ENCODE measurements around the gene NUCKS1. TPM values are rescaled to one million over a fixed set of nuclear protein-coding genes. Genes with fewer than 3 reads are reported as not detected.

Gene NUCKS1
- polyA plus RNA-seq, 3 donors, result 4.2 to 4.9 (median 4.2) TPM

DNA sequence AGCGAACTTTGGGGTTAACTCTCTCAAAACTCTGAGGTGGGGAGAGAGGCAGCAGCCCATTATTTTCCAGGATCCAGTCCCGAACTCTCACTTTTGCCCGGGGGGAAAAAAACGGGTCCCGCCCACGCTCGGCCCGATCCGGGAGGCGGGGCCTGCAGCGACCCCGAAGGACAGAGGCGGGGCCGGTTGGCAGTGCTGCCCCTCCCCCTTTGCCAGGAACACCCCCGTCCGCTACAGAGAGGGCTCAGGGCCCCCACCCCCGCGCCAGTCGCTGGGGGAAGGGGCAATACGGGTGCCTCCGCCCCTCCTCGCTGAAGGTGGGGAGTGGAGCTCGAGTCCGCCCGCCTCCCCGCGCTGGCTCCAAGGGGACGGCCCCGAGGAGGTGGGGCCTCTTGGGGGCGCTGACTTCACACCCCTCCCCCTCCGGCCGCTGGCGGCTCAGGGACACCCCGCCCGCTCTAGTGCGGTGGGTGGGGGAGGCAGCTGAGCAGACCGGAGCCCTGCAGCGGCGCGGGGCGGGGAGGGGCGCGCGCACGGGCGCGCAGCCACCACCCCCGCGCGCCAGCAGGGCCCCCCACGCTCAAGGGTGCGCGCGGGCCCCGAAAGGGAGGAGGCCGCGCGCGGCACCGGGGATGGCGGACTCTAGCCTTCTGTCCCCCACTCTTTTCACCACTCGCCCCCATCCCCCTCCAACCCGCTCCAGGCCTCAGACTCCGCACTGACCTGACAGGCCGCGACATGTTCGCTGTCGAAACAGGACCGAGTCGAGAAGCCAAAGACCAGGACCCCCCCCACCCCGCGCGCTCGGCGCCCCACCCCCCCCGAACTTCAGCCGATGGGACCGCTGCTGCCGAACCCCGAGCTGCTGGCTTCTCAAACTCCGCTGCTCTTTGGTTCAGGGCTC is 496 bp downstream of the NUCKS1 start:
- under 1% methylated on average over 42 of the region's 81 CpGs for WGBS (ENCODE audit: insufficient coverage)
- Histone ChIP-seq H3K36me3 (replicated peaks in 1 of 2; ENCODE audit: control insufficient read depth in 1 of 2, insufficient read depth in 2 of 2, low read length in 2 of 2) (no peaks in the 10 kb centered on the region), H3K27me3 (ENCODE audit: control insufficient read depth in 2 of 2, insufficient read depth in 2 of 2, low read length in 2 of 2) (no peaks in the 10 kb centered on the region), H3K79me2 (ENCODE audit: insufficient read depth, low read length) (peaks cover 54% of the 10 kb centered on the region), H3K4me2 (replicated peaks; ENCODE audit: extremely low read depth, low read length, poor library complexity, severe bottlenecking) (peak overlapping the region; percentile 93), H2AFZ (ENCODE audit: insufficient read depth, low read depth, low read length, poor library complexity, severe bottlenecking) (peak overlapping the region; percentile 78), H3K9ac (ENCODE audit: insufficient read depth, low read length, poor library complexity, severe bottlenecking) (peak overlapping the region; percentile 85), H4K20me1 (ENCODE audit: insufficient read depth, low read length) (peaks cover 24% of the 10 kb centered on the region), H3K4me3 (replicated peaks in 1 of 3; ENCODE audit: low read depth in 2 of 3, low read length in 3 of 3) (peak overlapping the region; percentile 87 to 94 (median 92)), H3K4me1 (ENCODE audit: control insufficient read depth in 1 of 2, insufficient read depth in 2 of 2, low read length in 2 of 2) (peaks cover 14 to 27% of the 10 kb centered on the region in 2 donors), H3K9me3 (replicated peaks in 1 of 2; ENCODE audit: control insufficient read depth in 1 of 2, insufficient read depth in 1 of 2, low read length in 2 of 2) (no peaks in the 10 kb centered on the region), H3K27ac (ENCODE audit: low read depth in 1 of 2, low read length in 2 of 2) (peak overlapping the region; percentile 88 to 95)
- peak overlapping the region; percentile 97 to 99 for H3K4me3 Mint-ChIP-seq
- peak overlapping the region; percentile 94 to 100 (median 97) for H3K27ac Mint-ChIP-seq
- peak; percentile 63 to 86 (median 78) for DNase-seq
- TF ChIP-seq, protein P1, sequence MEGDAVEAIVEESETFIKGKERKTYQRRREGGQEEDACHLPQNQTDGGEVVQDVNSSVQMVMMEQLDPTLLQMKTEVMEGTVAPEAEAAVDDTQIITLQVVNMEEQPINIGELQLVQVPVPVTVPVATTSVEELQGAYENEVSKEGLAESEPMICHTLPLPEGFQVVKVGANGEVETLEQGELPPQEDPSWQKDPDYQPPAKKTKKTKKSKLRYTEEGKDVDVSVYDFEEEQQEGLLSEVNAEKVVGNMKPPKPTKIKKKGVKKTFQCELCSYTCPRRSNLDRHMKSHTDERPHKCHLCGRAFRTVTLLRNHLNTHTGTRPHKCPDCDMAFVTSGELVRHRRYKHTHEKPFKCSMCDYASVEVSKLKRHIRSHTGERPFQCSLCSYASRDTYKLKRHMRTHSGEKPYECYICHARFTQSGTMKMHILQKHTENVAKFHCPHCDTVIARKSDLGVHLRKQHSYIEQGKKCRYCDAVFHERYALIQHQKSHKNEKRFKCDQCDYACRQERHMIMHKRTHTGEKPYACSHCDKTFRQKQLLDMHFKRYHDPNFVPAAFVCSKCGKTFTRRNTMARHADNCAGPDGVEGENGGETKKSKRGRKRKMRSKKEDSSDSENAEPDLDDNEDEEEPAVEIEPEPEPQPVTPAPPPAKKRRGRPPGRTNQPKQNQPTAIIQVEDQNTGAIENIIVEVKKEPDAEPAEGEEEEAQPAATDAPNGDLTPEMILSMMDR (IDR thresholded peaks at IDR 0.05), result no peak
- intact Hi-C loops (cut with micrococcal nuclease), result loop anchor here in 1 of 2 donors (5.0 kb wide), 1 partner anchor 627 kb away; the partner anchor contains the start of gene RBBP5
- H3K9me3 Mint-ChIP-seq, result peaks cover 0 to 3% (median 0%) of the 10 kb centered on the region in 7 donors
- H3K4me1 Mint-ChIP-seq, result peaks cover 22% of the 10 kb centered on the region
- H3K27me3 Mint-ChIP-seq (ENCODE audit: low read depth in 3 of 3), result peaks cover 0 to 2% (median 0%) of the 10 kb centered on the region in 3 donors
- H3K36me3 Mint-ChIP-seq, result no peaks in the 10 kb centered on the region

DNA sequence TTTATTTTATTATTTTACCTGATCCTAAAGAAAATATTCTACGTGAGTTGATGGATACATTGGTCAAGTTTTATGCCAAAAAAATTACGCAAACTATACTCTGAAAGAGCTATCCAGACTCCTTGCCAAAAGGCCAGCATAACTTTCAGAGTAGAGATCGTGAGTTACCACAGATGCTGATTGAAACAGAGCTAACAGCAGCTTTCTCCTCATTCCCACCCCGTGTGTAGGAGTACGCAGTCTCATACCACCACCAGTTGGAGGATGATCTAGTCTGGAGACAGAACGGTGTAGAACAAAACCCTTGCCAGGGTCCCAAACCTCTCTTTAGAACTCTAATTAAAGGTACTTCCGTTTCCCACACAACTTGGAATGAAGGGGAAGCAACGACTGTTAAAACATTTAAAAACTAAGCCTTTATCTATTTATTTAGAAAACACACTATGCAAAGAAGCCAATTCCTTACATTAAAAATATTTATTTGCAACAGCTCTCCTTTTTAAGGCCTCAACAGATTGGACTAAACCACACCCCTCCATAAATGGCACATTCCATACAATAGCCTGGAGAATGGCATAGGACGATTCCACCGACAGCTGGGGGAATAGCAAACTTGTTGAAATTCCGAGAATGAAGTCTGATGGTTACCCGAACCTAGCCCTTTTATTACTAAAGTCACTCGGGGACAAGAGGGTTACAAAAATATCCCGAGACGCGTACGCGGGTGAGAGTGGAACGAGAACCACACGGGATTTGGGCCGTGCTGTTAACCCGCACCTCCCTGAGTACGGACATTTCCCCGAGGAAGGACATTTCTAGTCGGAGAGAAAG is 1.4 kb downstream of the NUCKS1 start:
- Mint-ChIP-seq H3K4me1 (peaks cover 25% of the 10 kb centered on the region), H3K27ac (peak overlapping the region; percentile 94 to 98 (median 96)), H3K9me3 (peaks cover 0 to 3% (median 0%) of the 10 kb centered on the region in 7 donors), H3K4me3 (peak overlapping the region; percentile 94 to 95), H3K27me3 (ENCODE audit: low read depth in 3 of 3) (peaks cover 0 to 2% (median 0%) of the 10 kb centered on the region in 3 donors), H3K36me3 (no peaks in the 10 kb centered on the region)
- Histone ChIP-seq H3K79me2 (ENCODE audit: insufficient read depth, low read length) (peaks cover 63% of the 10 kb centered on the region), H3K4me1 (ENCODE audit: control insufficient read depth in 1 of 2, insufficient read depth in 2 of 2, low read length in 2 of 2) (peaks cover 14 to 27% of the 10 kb centered on the region in 2 donors), H4K20me1 (ENCODE audit: insufficient read depth, low read length) (peaks cover 30% of the 10 kb centered on the region), H2AFZ (ENCODE audit: insufficient read depth, low read depth, low read length, poor library complexity, severe bottlenecking) (peak overlapping the region; percentile 78), H3K27me3 (ENCODE audit: control insufficient read depth in 2 of 2, insufficient read depth in 2 of 2, low read length in 2 of 2) (no peaks in the 10 kb centered on the region), H3K4me3 (replicated peaks in 1 of 3; ENCODE audit: low read depth in 2 of 3, low read length in 3 of 3) (peak overlapping the region; percentile 87 to 94 (median 92)), H3K27ac (ENCODE audit: low read depth in 1 of 2, low read length in 2 of 2) (peak overlapping the region; percentile 88 to 95), H3K4me2 (replicated peaks; ENCODE audit: extremely low read depth, low read length, poor library complexity, severe bottlenecking) (peak overlapping the region; percentile 93), H3K9ac (ENCODE audit: insufficient read depth, low read length, poor library complexity, severe bottlenecking) (peak overlapping the region; percentile 85), H3K9me3 (replicated peaks in 1 of 2; ENCODE audit: control insufficient read depth in 1 of 2, insufficient read depth in 1 of 2, low read length in 2 of 2) (no peaks in the 10 kb centered on the region), H3K36me3 (replicated peaks in 1 of 2; ENCODE audit: control insufficient read depth in 1 of 2, insufficient read depth in 2 of 2, low read length in 2 of 2) (no peaks in the 10 kb centered on the region)
- peak; percentile 57 to 68 (median 60) for DNase-seq
- TF ChIP-seq, protein P1 (IDR thresholded peaks at IDR 0.05), result no peak
- intact Hi-C loops (cut with micrococcal nuclease), result no loop called here
- WGBS (ENCODE audit: insufficient coverage), result 0% methylated on average over 15 of the region's 25 CpGs
